ENCODE data around the gene F2RL3.

The F2RL3 gene

DNA sequence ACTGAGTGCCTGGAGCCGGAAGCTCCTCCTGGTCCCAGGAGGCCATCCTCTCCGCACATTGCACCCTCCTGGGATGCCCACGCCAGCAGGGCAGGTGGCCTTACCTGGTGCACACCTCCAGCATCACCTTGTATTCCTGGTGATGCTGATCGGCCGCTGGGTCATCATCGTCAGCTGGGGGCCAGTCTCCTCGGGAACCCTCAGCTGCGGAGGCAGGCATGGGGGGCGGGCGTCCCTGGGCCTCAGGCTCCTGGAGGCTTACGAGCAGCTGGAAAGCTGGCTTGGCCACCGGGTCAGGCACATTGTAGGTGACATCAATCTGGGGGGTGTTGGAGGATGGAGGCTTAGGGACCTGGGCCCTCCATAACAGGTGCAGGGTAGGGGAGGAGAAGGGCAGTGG is 13.7 kb downstream of the F2RL3 start:
- DNase-seq, result no peak
- H3K4me1 ChIP-seq (ENCODE audit: control insufficient read depth, insufficient read depth, low read length, poor library complexity, severe bottlenecking), result peaks cover 7% of the 10 kb centered on the region
- no peaks in the 10 kb centered on the region for H3K36me3 ChIP-seq (ENCODE audit: control insufficient read depth, insufficient read depth, low read length)
- no peaks in the 10 kb centered on the region for H3K9me3 ChIP-seq (ENCODE audit: control insufficient read depth, low read length)
- no peak overlapping the region for H3K27ac ChIP-seq (ENCODE audit: insufficient read depth, low read length, poor library complexity, severe bottlenecking)
- H3K27me3 ChIP-seq (replicated peaks; ENCODE audit: control insufficient read depth, insufficient read depth, low read length, poor library complexity, severe bottlenecking), result no peaks in the 10 kb centered on the region
- no peak overlapping the region for H3K4me3 ChIP-seq (ENCODE audit: insufficient read depth, low read depth, low read length, poor library complexity, severe bottlenecking)

DNA sequence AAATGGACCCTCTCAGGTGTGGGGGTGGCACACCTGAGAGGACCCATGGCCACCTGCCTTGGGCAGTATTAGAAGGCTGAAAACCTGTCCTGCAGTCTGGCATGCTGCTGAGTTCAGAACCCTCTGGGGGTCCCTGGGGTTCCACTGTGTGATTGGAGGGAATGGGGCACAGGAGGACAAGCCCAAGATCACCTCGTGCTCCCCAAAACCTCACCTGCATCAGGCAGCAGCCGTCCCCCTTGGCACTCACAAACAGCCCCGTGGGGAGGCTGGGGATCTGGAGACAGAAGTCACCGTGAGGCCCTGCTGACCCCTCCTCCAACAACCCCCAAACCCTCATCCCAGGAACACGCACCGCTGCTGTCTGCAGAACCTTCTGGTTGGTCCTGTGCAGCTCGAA is 14.5 kb downstream of the F2RL3 start:
- peaks cover 6% of the 10 kb centered on the region for H3K4me1 ChIP-seq (ENCODE audit: control insufficient read depth, insufficient read depth, low read length, poor library complexity, severe bottlenecking)
- H3K9me3 ChIP-seq (ENCODE audit: control insufficient read depth, low read length), result no peaks in the 10 kb centered on the region
- H3K27me3 ChIP-seq (replicated peaks; ENCODE audit: control insufficient read depth, insufficient read depth, low read length, poor library complexity, severe bottlenecking), result no peaks in the 10 kb centered on the region
- H3K4me3 ChIP-seq (ENCODE audit: insufficient read depth, low read depth, low read length, poor library complexity, severe bottlenecking), result no peak overlapping the region
- H3K36me3 ChIP-seq (ENCODE audit: control insufficient read depth, insufficient read depth, low read length), result no peaks in the 10 kb centered on the region
- no peak overlapping the region for H3K27ac ChIP-seq (ENCODE audit: insufficient read depth, low read length, poor library complexity, severe bottlenecking)
- DNase-seq, result no peak

DNA sequence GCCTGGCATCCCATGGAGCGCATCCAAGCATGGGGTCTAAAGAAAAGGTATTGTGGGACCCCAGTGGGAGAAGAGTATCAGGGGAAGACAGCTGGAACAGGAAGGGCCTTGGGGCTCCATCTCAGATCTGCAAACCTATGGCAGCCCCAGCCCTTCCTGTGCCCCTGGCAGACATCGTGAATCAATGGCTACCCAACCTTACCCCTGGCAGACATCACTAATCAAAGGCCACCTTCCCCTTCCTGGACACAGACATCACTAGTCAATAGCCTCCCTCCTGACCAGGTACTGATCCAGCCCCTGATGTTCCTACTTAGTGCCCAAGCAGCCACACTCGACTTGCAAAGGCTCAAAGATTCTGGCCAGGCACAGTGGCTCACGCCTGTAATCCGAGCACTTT is 15.8 kb downstream of the F2RL3 start:
- H3K36me3 ChIP-seq (ENCODE audit: control insufficient read depth, insufficient read depth, low read length), result no peaks in the 10 kb centered on the region
- DNase-seq, result no peak
- no peaks in the 10 kb centered on the region for H3K9me3 ChIP-seq (ENCODE audit: control insufficient read depth, low read length)
- peaks cover 2% of the 10 kb centered on the region for H3K4me1 ChIP-seq (ENCODE audit: control insufficient read depth, insufficient read depth, low read length, poor library complexity, severe bottlenecking)
- H3K4me3 ChIP-seq (ENCODE audit: insufficient read depth, low read depth, low read length, poor library complexity, severe bottlenecking), result no peak overlapping the region
- H3K27ac ChIP-seq (ENCODE audit: insufficient read depth, low read length, poor library complexity, severe bottlenecking), result no peak overlapping the region
- no peaks in the 10 kb centered on the region for H3K27me3 ChIP-seq (replicated peaks; ENCODE audit: control insufficient read depth, insufficient read depth, low read length, poor library complexity, severe bottlenecking)

DNA sequence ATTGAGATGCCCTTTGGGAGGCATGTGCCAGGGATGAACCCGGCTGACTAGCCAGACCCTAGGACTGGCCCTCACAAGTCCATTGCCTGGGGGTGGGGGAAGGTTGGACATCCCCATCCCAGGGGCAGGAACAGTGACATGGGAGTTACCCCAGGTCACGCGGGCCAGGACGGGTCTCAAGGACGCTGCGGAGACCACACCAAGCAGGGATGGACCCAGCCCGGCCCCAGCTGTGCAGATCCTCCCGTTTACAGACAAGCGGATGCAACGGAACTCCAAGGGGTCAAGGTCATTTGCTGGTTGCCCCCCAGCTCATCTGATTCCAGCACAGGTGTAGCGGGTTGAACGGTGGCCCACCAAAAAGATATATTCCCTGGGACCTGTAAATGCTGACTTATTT is 20.0 kb downstream of the F2RL3 start:
- Histone ChIP-seq H3K4me3 (ENCODE audit: insufficient read depth, low read depth, low read length, poor library complexity, severe bottlenecking) (no peak overlapping the region), H3K27ac (ENCODE audit: insufficient read depth, low read length, poor library complexity, severe bottlenecking) (no peak overlapping the region), H3K9me3 (ENCODE audit: control insufficient read depth, low read length) (peaks cover 8% of the 10 kb centered on the region), H3K27me3 (replicated peaks; ENCODE audit: control insufficient read depth, insufficient read depth, low read length, poor library complexity, severe bottlenecking) (no peaks in the 10 kb centered on the region), H3K36me3 (ENCODE audit: control insufficient read depth, insufficient read depth, low read length) (no peaks in the 10 kb centered on the region), H3K4me1 (ENCODE audit: control insufficient read depth, insufficient read depth, low read length, poor library complexity, severe bottlenecking) (no peaks in the 10 kb centered on the region)
- no peak for DNase-seq

DNA sequence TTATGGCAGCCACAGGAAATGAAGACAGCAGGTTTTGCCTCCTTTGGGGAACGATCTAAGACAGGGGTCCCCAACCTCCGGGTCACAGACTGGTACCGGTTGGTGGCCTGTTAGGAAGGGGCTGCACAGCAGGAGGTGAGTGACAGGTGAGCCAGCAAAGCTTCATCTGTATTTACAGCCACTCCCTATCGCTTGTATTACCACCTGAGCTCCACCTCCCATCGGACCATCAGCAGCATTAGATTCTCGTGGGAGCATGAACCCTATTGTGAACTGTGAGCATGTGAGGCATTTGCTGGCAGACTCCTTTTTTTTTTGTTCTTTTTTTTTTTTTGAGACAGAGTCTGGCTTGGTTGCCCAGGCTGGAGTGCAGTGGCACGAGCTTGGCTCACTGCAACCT is 22.2 kb downstream of the F2RL3 start:
- no peak overlapping the region for H3K4me3 ChIP-seq (ENCODE audit: insufficient read depth, low read depth, low read length, poor library complexity, severe bottlenecking)
- no peaks in the 10 kb centered on the region for H3K36me3 ChIP-seq (ENCODE audit: control insufficient read depth, insufficient read depth, low read length)
- no peaks in the 10 kb centered on the region for H3K27me3 ChIP-seq (replicated peaks; ENCODE audit: control insufficient read depth, insufficient read depth, low read length, poor library complexity, severe bottlenecking)
- peaks cover 8% of the 10 kb centered on the region for H3K9me3 ChIP-seq (ENCODE audit: control insufficient read depth, low read length)
- no peak overlapping the region for H3K27ac ChIP-seq (ENCODE audit: insufficient read depth, low read length, poor library complexity, severe bottlenecking)
- no peak for DNase-seq
- no peaks in the 10 kb centered on the region for H3K4me1 ChIP-seq (ENCODE audit: control insufficient read depth, insufficient read depth, low read length, poor library complexity, severe bottlenecking)

DNA sequence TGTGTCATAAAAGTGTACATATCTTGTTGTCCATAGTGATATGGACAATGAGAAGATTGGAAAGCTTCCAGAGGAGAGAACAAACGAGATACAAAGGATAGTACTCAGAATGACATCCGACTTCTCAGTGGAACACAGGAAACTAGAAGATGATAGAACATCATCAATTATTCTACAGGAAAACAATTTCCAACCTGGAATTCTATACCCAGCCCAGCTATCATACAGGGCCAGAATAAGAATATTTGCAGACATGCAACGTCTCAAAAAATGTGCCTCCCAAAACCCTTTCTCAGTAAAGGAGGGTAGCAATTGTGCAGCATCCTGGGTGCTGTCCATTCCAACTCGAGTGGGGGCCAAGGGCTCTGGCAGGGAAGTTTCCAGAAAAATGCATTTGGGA is 24.0 kb downstream of the F2RL3 start:
- H3K4me1 ChIP-seq (ENCODE audit: control insufficient read depth, insufficient read depth, low read length, poor library complexity, severe bottlenecking), result no peaks in the 10 kb centered on the region
- no peaks in the 10 kb centered on the region for H3K36me3 ChIP-seq (ENCODE audit: control insufficient read depth, insufficient read depth, low read length)
- H3K9me3 ChIP-seq (ENCODE audit: control insufficient read depth, low read length), result peaks cover 8% of the 10 kb centered on the region
- H3K27ac ChIP-seq (ENCODE audit: insufficient read depth, low read length, poor library complexity, severe bottlenecking), result no peak overlapping the region
- H3K27me3 ChIP-seq (replicated peaks; ENCODE audit: control insufficient read depth, insufficient read depth, low read length, poor library complexity, severe bottlenecking), result no peaks in the 10 kb centered on the region
- no peak for DNase-seq
- no peak overlapping the region for H3K4me3 ChIP-seq (ENCODE audit: insufficient read depth, low read depth, low read length, poor library complexity, severe bottlenecking)

DNA sequence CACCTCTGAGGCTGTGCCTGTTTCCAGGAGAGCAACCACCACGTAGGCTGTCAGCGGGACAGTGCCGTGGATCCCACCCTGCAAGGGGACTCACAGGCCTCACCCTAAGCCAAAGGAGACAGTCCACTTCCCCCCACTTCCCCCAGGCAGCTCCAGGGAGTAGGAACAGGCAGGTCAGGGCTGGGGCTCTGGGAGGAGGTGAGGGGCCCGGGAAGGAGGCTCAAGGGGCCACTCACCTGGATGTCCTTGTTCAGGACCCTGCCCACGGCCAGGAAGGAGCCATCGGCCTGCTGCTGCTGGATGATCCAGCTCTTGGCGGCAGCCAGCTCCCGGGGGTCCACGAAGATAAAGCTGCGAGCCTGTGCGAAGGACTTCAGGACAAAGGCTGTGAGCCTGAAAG is 25.6 kb downstream of the F2RL3 start:
- H3K4me3 ChIP-seq (ENCODE audit: insufficient read depth, low read depth, low read length, poor library complexity, severe bottlenecking), result no peak overlapping the region
- H3K9me3 ChIP-seq (ENCODE audit: control insufficient read depth, low read length), result peaks cover 8% of the 10 kb centered on the region
- H3K4me1 ChIP-seq (ENCODE audit: control insufficient read depth, insufficient read depth, low read length, poor library complexity, severe bottlenecking), result no peaks in the 10 kb centered on the region
- H3K27me3 ChIP-seq (replicated peaks; ENCODE audit: control insufficient read depth, insufficient read depth, low read length, poor library complexity, severe bottlenecking), result no peaks in the 10 kb centered on the region
- H3K36me3 ChIP-seq (ENCODE audit: control insufficient read depth, insufficient read depth, low read length), result no peaks in the 10 kb centered on the region
- no peak overlapping the region for H3K27ac ChIP-seq (ENCODE audit: insufficient read depth, low read length, poor library complexity, severe bottlenecking)
- DNase-seq, result no peak

DNA sequence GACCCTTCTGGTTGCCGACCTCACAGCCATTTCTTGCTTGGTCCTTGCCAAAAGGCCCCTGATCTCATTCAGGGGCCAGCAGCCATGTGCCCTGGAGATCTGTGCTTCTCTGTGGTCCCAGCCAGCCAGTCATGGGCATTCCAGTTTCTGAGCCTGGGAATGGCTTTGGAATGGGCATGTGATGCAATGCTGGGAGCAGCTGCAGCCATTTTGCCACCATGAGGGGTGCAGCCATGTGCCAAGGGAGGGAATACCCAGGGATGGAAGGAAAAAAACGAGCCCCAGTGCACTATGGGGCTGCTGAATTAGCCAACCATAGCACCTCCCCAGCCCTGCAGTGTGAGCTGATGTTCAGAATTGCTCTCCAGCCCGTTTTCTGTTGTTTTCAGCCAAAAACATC is 26.3 kb downstream of the F2RL3 start:
- Histone ChIP-seq H3K4me3 (ENCODE audit: insufficient read depth, low read depth, low read length, poor library complexity, severe bottlenecking) (no peak overlapping the region), H3K9me3 (ENCODE audit: control insufficient read depth, low read length) (peaks cover 8% of the 10 kb centered on the region), H3K36me3 (ENCODE audit: control insufficient read depth, insufficient read depth, low read length) (no peaks in the 10 kb centered on the region)

DNA sequence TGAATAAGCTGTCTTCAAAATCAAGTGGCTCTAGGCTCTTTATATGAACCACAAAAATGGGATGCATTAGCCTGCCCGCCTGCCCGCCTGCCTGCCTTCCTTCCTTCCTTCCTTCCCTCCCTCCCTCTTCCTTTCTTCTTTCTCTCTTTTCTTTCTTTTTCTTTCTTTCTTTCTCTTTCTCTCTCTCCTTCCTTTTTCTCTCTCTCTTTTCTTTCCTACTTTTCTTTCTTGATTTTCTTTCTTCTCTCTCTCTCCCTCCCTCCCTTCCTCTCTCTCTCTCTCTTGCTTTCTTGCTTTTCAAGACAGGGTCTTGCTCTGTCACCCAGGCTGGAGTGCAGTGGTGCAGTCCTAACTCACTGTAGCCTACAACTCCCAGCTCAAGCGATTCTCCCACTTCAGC is 26.9 kb downstream of the F2RL3 start:
- H3K36me3 ChIP-seq (ENCODE audit: control insufficient read depth, insufficient read depth, low read length), result no peaks in the 10 kb centered on the region
- no peaks in the 10 kb centered on the region for H3K4me1 ChIP-seq (ENCODE audit: control insufficient read depth, insufficient read depth, low read length, poor library complexity, severe bottlenecking)
- H3K4me3 ChIP-seq (ENCODE audit: insufficient read depth, low read depth, low read length, poor library complexity, severe bottlenecking), result no peak overlapping the region
- no peaks in the 10 kb centered on the region for H3K27me3 ChIP-seq (replicated peaks; ENCODE audit: control insufficient read depth, insufficient read depth, low read length, poor library complexity, severe bottlenecking)
- DNase-seq, result no peak
- no peak overlapping the region for H3K27ac ChIP-seq (ENCODE audit: insufficient read depth, low read length, poor library complexity, severe bottlenecking)
- H3K9me3 ChIP-seq (ENCODE audit: control insufficient read depth, low read length), result peaks cover 8% of the 10 kb centered on the region

More for the DNA sequence above, 26.3 kb downstream of the F2RL3 start:
- Histone ChIP-seq H3K27me3 (replicated peaks; ENCODE audit: control insufficient read depth, insufficient read depth, low read length, poor library complexity, severe bottlenecking) (no peaks in the 10 kb centered on the region), H3K27ac (ENCODE audit: insufficient read depth, low read length, poor library complexity, severe bottlenecking) (no peak overlapping the region), H3K4me1 (ENCODE audit: control insufficient read depth, insufficient read depth, low read length, poor library complexity, severe bottlenecking) (no peaks in the 10 kb centered on the region)
- no peak for DNase-seq

DNA sequence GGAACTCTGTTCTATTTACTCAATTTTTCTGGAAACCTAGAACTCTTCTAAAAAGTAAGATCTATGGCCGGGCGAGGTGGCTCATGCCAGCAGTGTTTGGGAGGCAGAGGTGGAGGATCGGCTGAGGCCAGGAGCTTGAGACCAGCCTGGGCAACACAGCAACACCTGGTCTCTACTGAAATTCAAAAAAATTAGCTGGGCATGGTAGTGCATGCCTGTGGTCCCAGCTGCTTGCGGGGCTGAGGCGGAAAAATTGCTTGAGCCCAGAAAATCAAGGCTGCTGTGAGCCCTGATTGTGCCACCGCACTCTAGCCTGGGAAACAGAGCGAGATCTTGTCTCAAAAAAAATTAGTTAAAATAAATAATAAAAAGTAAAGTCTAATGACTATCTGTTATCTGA is 28.6 kb downstream of the F2RL3 start:
- no peak overlapping the region for H3K4me3 ChIP-seq (ENCODE audit: insufficient read depth, low read depth, low read length, poor library complexity, severe bottlenecking)
- no peak for DNase-seq
- no peaks in the 10 kb centered on the region for H3K36me3 ChIP-seq (ENCODE audit: control insufficient read depth, insufficient read depth, low read length)
- H3K27me3 ChIP-seq (replicated peaks; ENCODE audit: control insufficient read depth, insufficient read depth, low read length, poor library complexity, severe bottlenecking), result no peaks in the 10 kb centered on the region
- no peak overlapping the region for H3K27ac ChIP-seq (ENCODE audit: insufficient read depth, low read length, poor library complexity, severe bottlenecking)
- H3K9me3 ChIP-seq (ENCODE audit: control insufficient read depth, low read length), result peaks cover 8% of the 10 kb centered on the region
- H3K4me1 ChIP-seq (ENCODE audit: control insufficient read depth, insufficient read depth, low read length, poor library complexity, severe bottlenecking), result no peaks in the 10 kb centered on the region

DNA sequence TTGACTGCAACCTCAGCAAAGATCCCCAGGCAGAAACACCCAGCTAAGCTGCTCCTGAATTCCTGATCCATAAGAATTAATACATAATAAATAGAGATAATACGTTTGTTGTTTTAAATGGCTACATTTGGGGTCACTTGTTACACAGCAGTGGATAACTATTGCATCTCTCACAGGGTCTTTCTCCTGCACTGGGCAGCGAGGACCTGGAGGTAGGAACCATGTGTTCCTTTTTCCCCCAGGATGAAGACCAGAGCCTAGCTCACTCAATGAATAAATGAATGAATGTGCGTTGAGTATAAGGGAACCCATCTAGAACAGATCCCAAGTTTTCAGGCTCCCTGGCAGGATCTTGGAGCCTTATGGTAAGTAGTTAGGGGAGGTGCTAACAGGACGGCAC is 30.7 kb downstream of the F2RL3 start:
- Histone ChIP-seq H3K4me3 (ENCODE audit: insufficient read depth, low read depth, low read length, poor library complexity, severe bottlenecking) (no peak overlapping the region), H3K27ac (ENCODE audit: insufficient read depth, low read length, poor library complexity, severe bottlenecking) (no peak overlapping the region), H3K9me3 (ENCODE audit: control insufficient read depth, low read length) (no peaks in the 10 kb centered on the region), H3K4me1 (ENCODE audit: control insufficient read depth, insufficient read depth, low read length, poor library complexity, severe bottlenecking) (no peaks in the 10 kb centered on the region), H3K27me3 (replicated peaks; ENCODE audit: control insufficient read depth, insufficient read depth, low read length, poor library complexity, severe bottlenecking) (no peaks in the 10 kb centered on the region), H3K36me3 (ENCODE audit: control insufficient read depth, insufficient read depth, low read length) (no peaks in the 10 kb centered on the region)
- DNase-seq, result no peak
